ENCODE measurements around the gene CDIPT. TPM values are rescaled to one million over a fixed set of nuclear protein-coding genes. Genes with fewer than 3 reads are reported as not detected.

The CDIPT gene
- total RNA-seq, 4 donors from 2014 or later: 35.5 to 71.8 (median 55.7) TPM

GRCh38 chr16:29811170-29811895, 51.7 kb downstream of the CDIPT start:
- peak; percentile 98 to 99 for DNase-seq
- TF ChIP-seq CTCF (IDR thresholded peaks at IDR 0.05 in 4 of 5, conservative IDR thresholded peaks at IDR 0.05 in 1 of 5) (no peak), POLR2A (IDR thresholded peaks at IDR 0.05) (peak; percentile 63 to 80)
- H3K9me3 ChIP-seq: no peaks in the 10 kb centered on the region
- peak; percentile 64 for ATAC-seq
- peaks cover 52% of the 10 kb centered on the region in 2 donors for H3K4me1 ChIP-seq
- intact Hi-C loops (cut with DNase I; ENCODE audit: low total_unique reads) (loop anchor here (5.0 to 10.0 kb wide), 2 partner anchors 166 to 713 kb away; partner anchors contain the start of gene ZNF768), in situ Hi-C loops (cut with MboI; ENCODE audit: low sequenced_read_pairs in 4 of 4) (no loop called here)
- peak overlapping the region; percentile 89 to 99 (median 96) for H3K27ac ChIP-seq
- H3K4me3 ChIP-seq: peak overlapping the region; percentile 60 to 83 (median 70)
- no peaks in the 10 kb centered on the region for H3K27me3 ChIP-seq
- H3K36me3 ChIP-seq: peaks cover 0 to 11% of the 10 kb centered on the region in 2 donors

- in situ Hi-C loops (cut with MboI; ENCODE audit: low sequenced_read_pairs in 4 of 4) (no loop called here), intact Hi-C loops (cut with DNase I; ENCODE audit: low total_unique reads) (loop anchor here (5.0 to 10.0 kb wide), 2 partner anchors 167 to 714 kb away; partner anchors contain the start of gene ZNF768)
- no peak for TF ChIP-seq POLR2A (IDR thresholded peaks at IDR 0.05)
- no peak for TF ChIP-seq CTCF (IDR thresholded peaks at IDR 0.05 in 4 of 5, conservative IDR thresholded peaks at IDR 0.05 in 1 of 5)
- Histone ChIP-seq H3K27me3 (no peaks in the 10 kb centered on the region), H3K4me1 (peaks cover 52% of the 10 kb centered on the region in 2 donors), H3K9me3 (no peaks in the 10 kb centered on the region), H3K27ac (peak overlapping the region; percentile 89 to 99 (median 96)), H3K36me3 (peaks cover 0 to 11% of the 10 kb centered on the region in 2 donors), H3K4me3 (peak overlapping the region in 3 of 4 donors; percentile 60 to 78 (median 63))
- DNase-seq: no peak
- ATAC-seq: no peak
Measured at GRCh38 chr16:29810699-29811169, 52.3 kb downstream of the CDIPT start.

- TF ChIP-seq POLR2A (IDR thresholded peaks at IDR 0.05) (no peak), CTCF (IDR thresholded peaks at IDR 0.05 in 4 of 5, conservative IDR thresholded peaks at IDR 0.05 in 1 of 5) (no peak)
- Histone ChIP-seq H3K4me3 (no peak overlapping the region), H3K27me3 (no peaks in the 10 kb centered on the region), H3K36me3 (peaks cover 0 to 11% of the 10 kb centered on the region in 2 donors), H3K4me1 (peaks cover 47 to 49% of the 10 kb centered on the region in 2 donors), H3K27ac (peak overlapping the region; percentile 89 to 99 (median 96)), H3K9me3 (no peaks in the 10 kb centered on the region)
- intact Hi-C loops (cut with DNase I; ENCODE audit: low total_unique reads) (loop anchor here (2.0 to 10.0 kb wide), 9 partner anchors 117 to 1273 kb away; partner anchors contain the start of genes ALDOA, KCTD13, MYL11 and NUPR1), in situ Hi-C loops (cut with MboI; ENCODE audit: low sequenced_read_pairs in 4 of 4) (no loop called here)
- DNase-seq: no peak
- no peak for ATAC-seq
Measured at GRCh38 chr16:29809850-29810698, 53.0 kb downstream of the CDIPT start.

GRCh38 chr16:29809031-29809747, 53.8 kb downstream of the CDIPT start:
- TF ChIP-seq CTCF (IDR thresholded peaks at IDR 0.05 in 4 of 5, conservative IDR thresholded peaks at IDR 0.05 in 1 of 5) (no peak), POLR2A (IDR thresholded peaks at IDR 0.05) (no peak)
- Histone ChIP-seq H3K27me3 (no peaks in the 10 kb centered on the region), H3K4me3 (no peak overlapping the region), H3K27ac (peak overlapping the region; percentile 89 to 99 (median 96)), H3K4me1 (peaks cover 49 to 54% of the 10 kb centered on the region in 2 donors), H3K9me3 (no peaks in the 10 kb centered on the region), H3K36me3 (peaks cover 0 to 11% of the 10 kb centered on the region in 2 donors)
- intact Hi-C loops (cut with DNase I; ENCODE audit: low total_unique reads) (loop anchor here (2.0 to 10.0 kb wide), 7 partner anchors 118 to 1272 kb away; partner anchors contain the start of genes ALDOA, KCTD13, MYL11 and NUPR1), in situ Hi-C loops (cut with MboI; ENCODE audit: low sequenced_read_pairs in 4 of 4) (no loop called here)
- no peak for DNase-seq
- no peak for ATAC-seq

Data from gastrocnemius medialis (tissue), 4 donors.